ENCODE measurements around the gene PIAS1.

DNA sequence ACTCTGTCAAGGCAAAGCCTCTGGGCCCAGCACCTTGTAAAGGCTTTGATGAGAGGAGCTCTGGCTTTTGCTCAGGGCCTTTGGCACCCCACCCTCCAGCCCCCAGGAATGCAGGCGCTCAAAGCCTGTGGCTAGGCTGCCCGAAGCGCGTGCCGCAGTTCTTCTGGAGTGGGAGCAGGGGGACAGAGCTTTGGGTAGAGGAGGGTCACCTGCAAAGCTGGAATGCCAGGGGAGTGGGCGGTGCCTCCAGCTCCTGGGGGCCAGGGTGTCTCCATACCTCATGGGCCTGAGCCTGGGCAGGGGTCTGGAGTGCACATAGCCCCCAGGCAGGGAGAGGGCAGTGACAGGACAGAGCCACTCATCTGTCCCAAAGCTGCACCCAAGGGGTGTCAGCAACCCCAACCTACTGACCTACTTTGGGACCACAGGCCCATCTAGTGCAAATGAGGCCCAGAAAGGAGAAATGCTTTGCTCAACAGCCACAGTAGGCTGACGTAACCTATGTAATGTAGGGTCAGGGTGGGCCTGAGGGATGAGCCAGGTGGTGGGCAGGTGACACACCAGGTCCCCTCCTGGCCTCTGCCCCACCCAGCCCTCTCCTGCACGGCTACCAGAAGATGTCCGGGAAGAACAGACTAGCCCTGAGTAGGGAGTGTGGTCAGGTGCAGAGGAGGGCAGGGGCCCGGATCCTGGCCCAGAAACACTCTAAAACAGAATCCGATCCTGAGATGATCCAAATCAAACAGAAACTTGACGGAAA is 153.2 kb downstream of the PIAS1 start:
- TF ChIP-seq POLR2A (IDR thresholded peaks at IDR 0.05), result no peak
- TF ChIP-seq, protein P1, sequence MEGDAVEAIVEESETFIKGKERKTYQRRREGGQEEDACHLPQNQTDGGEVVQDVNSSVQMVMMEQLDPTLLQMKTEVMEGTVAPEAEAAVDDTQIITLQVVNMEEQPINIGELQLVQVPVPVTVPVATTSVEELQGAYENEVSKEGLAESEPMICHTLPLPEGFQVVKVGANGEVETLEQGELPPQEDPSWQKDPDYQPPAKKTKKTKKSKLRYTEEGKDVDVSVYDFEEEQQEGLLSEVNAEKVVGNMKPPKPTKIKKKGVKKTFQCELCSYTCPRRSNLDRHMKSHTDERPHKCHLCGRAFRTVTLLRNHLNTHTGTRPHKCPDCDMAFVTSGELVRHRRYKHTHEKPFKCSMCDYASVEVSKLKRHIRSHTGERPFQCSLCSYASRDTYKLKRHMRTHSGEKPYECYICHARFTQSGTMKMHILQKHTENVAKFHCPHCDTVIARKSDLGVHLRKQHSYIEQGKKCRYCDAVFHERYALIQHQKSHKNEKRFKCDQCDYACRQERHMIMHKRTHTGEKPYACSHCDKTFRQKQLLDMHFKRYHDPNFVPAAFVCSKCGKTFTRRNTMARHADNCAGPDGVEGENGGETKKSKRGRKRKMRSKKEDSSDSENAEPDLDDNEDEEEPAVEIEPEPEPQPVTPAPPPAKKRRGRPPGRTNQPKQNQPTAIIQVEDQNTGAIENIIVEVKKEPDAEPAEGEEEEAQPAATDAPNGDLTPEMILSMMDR (IDR thresholded peaks at IDR 0.05), result no peak

All from body of pancreas (tissue), 4 donors.